Testis (tissue), 3 donors: ENCODE measurements around the gene NRXN3. TPM values are rescaled to one million over a fixed set of nuclear protein-coding genes. Genes with fewer than 3 reads are reported as not detected.

Experiments used
- DNase-seq: peaks from one replicate; pipeline ENCODE4 v3.0.0-alpha.2; 2019
- H3K27ac ChIP-seq, 2 donors: fragments of 200-600 bp; sonication (generic); one replicate each; pipeline ENCODE4 v1.5.1; 2019
- H3K27me3 ChIP-seq: fragments of 200-600 bp; sonication (generic); one replicate; pipeline ENCODE4 v1.5.1; 2019
- H3K36me3 ChIP-seq: fragments of 200-600 bp; sonication (generic); one replicate; pipeline ENCODE4 v1.5.1; 2017; ENCODE audit warnings: low read depth; ENCODE audit errors: missing control alignments
- H3K4me1 ChIP-seq: fragments of 200-600 bp; sonication (generic); one replicate; pipeline ENCODE4 v1.5.1; 2019
- H3K4me3 ChIP-seq, 2 donors: fragments of 200-600 bp; sonication (generic); one replicate each; pipeline ENCODE4 v1.5.1; 2017 to 2019
- H3K9me3 ChIP-seq: fragments of 200-600 bp; sonication (generic); one replicate; pipeline ENCODE4 v1.5.1; 2017
- CTCF ChIP-seq, 3 experiments: fragments of 450-650 bp in 2 of 3; fragments of 200-600 bp in 1 of 3; sonication (generic) in 1 of 3; IDR thresholded peaks; one replicate each; pipeline ENCODE4 v1.5.1; 2016 to 2019; ENCODE audit warnings: antibody characterized with exemption in 3 of 3, mild to moderate bottlenecking in 2 of 3, moderate library complexity in 1 of 3
- POLR2A ChIP-seq: fragments of 450-650 bp; IDR thresholded peaks from one replicate; pipeline ENCODE4 v1.6.1; 2017; ENCODE audit warnings: antibody characterized with exemption, mild to moderate bottlenecking, moderate library complexity
- WGBS, 2 donors: methylation state at CpG; one replicate each; pipeline ENCODE4 v1.1.5; 2018; 5-methylcytosine and 5-hydroxymethylcytosine counted together
- intact Hi-C: fragments of 100-400 bp; cut with DNase I; formaldehyde crosslinking; loops from one replicate; pipeline ENCODE4 v1.15.1; 2023; ENCODE audit warnings: low total_unique reads
- polyA plus RNA-seq: library from polyadenylated mRNA; stranded (reverse); fragments of 350-450 nt; fragmentation: Illumina TruSeq; extraction: RNeasy Lipid Tissue Mini Kit (QIAGEN cat#74804); gene quantifications from one replicate; pipeline ENCODE4 v1.2.3, GENCODE V29; 2014; ENCODE audit warnings: low read depth, low replicate concordance; ENCODE audit not compliant: insufficient read depth
- total RNA-seq, 2 donors: library from RNA; depleted of rRNA; stranded (reverse); fragments of >200 nt; gene quantifications; one replicate each; pipeline ENCODE4 v1.2.3, GENCODE V29; 2016

Gene NRXN3
- total and polyA plus RNA-seq, 3 donors from 2014 or later = 3.5 to 8.0 (median 3.9) TPM

- no peak for DNase-seq
- Histone ChIP-seq H3K4me3 (no peak overlapping the region), H3K27ac (no peak overlapping the region), H3K27me3 (no peaks in the 10 kb centered on the region), H3K4me1 (no peaks in the 10 kb centered on the region), H3K36me3 (no peaks in the 10 kb centered on the region), H3K9me3 (no peaks in the 10 kb centered on the region)
- no peak for TF ChIP-seq POLR2A
- no peak for TF ChIP-seq CTCF (IDR thresholded peaks at IDR 0.05)
- intact Hi-C loops = no loop called here
- 55 to 75% methylated on average over 2 of the region's 2 CpGs for WGBS, 2 donors
Measured at GRCh38 chr14:78302841-78303240, 132.7 kb downstream of the NRXN3 start.

- Histone ChIP-seq H3K27ac (no peak overlapping the region), H3K36me3 (no peaks in the 10 kb centered on the region), H3K9me3 (no peaks in the 10 kb centered on the region), H3K27me3 (no peaks in the 10 kb centered on the region), H3K4me3 (no peak overlapping the region), H3K4me1 (no peaks in the 10 kb centered on the region)
- TF ChIP-seq POLR2A = no peak
- no peak for TF ChIP-seq CTCF (IDR thresholded peaks at IDR 0.05)
- WGBS, 2 donors = 58 to 59% methylated on average over 2 of the region's 2 CpGs
- DNase-seq = no peak
- intact Hi-C loops = no loop called here
Measured at GRCh38 chr14:78307671-78308070, 137.5 kb downstream of the NRXN3 start.

GRCh38 chr14:78308079-78308478 is 137.9 kb downstream of the NRXN3 start:
- no peaks in the 10 kb centered on the region for H3K9me3 ChIP-seq
- no peak for DNase-seq
- no peak overlapping the region for H3K27ac ChIP-seq
- 78 to 90% methylated on average over 2 of the region's 2 CpGs for WGBS, 2 donors
- TF ChIP-seq POLR2A = no peak
- TF ChIP-seq CTCF (IDR thresholded peaks at IDR 0.05) = no peak
- no peak overlapping the region for H3K4me3 ChIP-seq
- H3K27me3 ChIP-seq = no peaks in the 10 kb centered on the region
- H3K4me1 ChIP-seq = no peaks in the 10 kb centered on the region
- intact Hi-C loops = no loop called here
- H3K36me3 ChIP-seq = no peaks in the 10 kb centered on the region

GRCh38 chr14:78310272-78310671 is 140.1 kb downstream of the NRXN3 start:
- intact Hi-C loops = no loop called here

More at GRCh38 chr14:78310272-78310671, 140.1 kb downstream of the NRXN3 start:
- H3K27ac ChIP-seq = no peak overlapping the region
- H3K36me3 ChIP-seq = no peaks in the 10 kb centered on the region
- WGBS, 2 donors = 84 to 89% methylated on average over 3 of the region's 3 CpGs
- no peaks in the 10 kb centered on the region for H3K27me3 ChIP-seq
- TF ChIP-seq POLR2A (no peak), CTCF (IDR thresholded peaks at IDR 0.05) (no peak)
- no peak overlapping the region for H3K4me3 ChIP-seq
- no peak for DNase-seq
- no peaks in the 10 kb centered on the region for H3K4me1 ChIP-seq
- no peaks in the 10 kb centered on the region for H3K9me3 ChIP-seq
